ENCODE measurements around the gene ISOC1.

Gene ISOC1

DNA sequence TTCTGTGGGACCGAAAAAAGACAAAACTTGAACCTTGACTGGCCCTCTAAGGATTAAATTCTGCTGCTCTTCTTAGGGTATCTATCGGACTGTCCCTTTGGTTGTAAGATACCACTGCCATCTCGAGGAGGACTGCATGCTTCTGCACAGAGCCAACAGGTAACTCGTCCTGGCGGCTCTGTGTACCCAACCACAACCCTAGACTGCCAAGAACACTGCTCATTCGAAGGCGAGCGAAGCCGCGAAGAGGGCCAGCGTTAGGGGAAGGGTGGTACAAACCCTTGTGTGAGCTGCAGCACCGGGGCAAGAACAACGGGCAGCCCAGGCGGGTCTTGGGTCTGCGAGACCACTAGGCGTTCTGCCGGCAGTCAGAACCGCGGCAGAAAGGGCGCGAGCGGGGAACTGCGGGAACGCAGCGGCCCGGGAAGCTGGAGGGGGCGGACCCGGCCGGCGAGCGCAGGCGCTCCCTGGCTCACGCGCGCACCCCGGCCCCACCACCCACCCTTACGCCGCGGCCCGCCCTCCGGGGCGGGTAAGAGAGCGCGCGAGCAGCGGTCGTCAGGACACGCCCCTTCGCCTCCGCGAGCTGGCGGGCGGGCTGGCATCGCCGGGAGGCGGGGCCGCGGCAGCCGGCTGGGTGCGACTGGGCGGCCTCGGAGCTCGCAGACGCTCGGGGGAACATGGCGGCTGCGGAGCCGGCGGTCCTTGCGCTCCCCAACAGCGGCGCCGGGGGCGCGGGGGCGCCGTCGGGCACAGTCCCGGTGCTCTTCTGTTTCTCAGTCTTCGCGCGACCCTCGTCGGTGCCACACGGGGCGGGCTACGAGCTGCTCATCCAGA lies at the start of gene ISOC1:
ISOC1 (plus strand) TSS at position 663 of the 837 bp plus-strand sequence; CDS start at position 681, 18 bp downstream.
- peak; percentile 35 for DNase-seq (ENCODE audit: low read depth)

DNA sequence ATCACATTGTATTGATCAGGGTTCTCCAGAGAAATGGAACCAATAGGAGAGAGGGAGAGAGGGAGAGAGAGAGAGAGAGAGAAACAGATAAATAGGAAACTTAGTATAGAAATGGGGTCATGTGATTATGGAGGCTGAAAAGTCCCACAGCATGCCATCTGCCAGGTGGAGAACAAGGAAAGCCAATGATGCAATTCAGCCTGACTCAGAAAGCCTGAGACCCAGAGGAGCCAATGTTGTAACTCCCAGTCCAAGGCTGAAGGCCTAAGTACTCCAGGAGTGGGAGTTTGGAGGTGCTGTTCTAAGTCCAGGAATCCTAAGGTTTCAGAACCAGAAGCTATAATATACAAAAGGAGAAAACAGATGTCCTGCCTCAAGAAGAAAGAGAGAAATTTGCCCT lies 48.4 kb upstream of the ISOC1 start:
- DNase-seq (ENCODE audit: low read depth), result no peak

DNA sequence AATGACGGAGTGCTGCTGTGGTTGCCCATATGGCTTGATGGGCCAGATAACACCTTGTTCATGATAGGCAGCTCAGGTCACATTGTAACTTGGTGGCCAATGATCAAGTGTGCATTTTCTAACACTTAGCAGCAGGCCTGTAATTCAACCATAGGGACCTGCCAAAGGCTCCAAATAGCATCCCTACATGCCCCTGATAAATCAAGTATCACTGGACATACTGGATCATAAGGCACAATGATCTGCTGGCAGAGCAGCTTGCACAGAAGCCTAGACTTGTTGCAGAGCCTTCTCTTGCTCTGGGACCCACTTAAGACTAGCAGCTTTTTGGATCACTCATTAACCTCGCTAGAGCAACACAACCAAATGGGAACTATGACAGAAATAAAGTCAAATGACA lies 46.0 kb upstream of the ISOC1 start:
- no peak for DNase-seq (ENCODE audit: low read depth)

DNA sequence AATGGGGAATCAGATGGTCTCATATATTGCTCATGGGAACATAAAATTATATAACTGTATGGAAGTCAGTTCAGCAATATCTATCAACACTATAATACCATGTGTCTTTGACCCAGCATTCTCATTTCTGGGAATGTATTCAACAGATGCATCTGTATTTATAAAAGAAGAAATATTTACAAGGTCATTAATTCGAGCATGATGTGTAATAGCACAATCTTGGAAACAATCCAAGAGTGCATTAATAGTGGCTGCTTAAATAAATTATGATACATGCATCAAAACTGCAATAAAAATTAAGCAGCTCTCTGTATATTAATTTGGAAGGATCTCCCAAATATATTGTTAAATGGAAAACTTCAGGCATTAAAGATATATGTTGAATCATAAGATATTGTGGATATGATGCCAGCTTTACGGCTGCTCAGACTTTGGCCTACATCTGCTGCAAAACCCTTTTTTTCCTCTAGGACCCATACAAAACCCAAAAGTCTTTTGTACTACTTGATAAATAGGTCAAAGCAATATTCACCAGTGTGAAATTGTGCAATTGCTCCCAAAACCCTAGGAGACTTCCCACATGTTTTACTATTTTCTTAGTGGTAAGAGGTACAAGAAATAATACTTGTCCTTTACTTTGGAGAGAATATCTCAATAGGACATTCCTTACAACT lies 45.3 kb upstream of the ISOC1 start:
- no peak for DNase-seq (ENCODE audit: low read depth)

DNA sequence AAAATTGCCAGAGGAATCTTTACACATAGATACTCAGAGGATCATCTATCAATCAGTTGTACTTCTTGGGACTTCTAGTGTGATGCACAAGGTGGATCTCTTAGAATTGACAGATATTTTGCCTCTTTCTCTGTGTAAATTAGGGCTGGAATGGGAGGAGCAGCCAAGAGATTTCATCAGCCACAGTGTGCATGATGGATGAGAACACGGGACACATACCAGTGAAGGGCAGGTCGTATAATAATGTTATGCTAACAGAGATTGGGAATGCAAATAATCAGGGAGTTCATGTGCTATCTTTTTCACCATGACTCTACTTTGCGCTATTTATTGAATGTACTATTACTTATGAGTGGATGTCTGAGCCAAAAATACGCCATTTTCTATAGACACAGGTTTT lies 43.3 kb upstream of the ISOC1 start:
- no peak for DNase-seq (ENCODE audit: low read depth)

DNA sequence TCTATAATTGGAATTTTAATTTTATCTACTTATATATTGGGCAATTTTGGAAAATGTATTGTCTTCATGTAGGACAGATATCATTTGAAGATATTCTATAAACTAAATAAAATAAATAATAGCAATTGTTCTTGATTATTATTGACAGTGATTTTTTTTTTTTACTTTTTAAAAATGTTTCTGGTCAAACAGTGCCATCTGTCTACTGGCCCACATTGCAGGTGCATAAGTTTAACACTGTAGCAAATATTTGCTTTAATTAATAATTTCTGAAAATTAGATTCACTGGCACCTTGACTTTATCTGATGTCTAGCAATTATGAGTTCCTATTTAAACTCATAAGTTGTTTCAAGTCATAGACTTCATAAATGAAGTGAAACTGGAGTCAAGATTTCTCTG lies 41.1 kb upstream of the ISOC1 start:
- DNase-seq (ENCODE audit: low read depth), result no peak

DNA sequence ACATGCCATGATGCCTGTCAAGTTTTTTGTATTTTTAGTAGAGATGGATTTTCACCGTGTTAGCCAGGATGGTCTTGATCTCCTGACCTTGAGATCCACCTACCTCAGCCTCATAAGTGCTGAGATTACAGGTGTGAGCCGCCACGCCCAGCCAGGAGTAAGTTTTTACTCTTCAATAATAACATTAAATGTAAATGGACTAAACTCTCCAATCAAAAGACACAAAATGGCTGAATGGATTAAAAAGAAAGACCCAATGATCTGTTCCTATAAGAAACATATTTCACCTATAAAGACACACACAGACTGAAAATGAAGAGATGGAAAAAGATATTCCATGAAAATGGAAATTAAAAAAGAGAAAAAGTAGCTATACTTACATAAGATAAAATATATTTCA lies 37.2 kb upstream of the ISOC1 start:
- no peak for DNase-seq (ENCODE audit: low read depth)

DNA sequence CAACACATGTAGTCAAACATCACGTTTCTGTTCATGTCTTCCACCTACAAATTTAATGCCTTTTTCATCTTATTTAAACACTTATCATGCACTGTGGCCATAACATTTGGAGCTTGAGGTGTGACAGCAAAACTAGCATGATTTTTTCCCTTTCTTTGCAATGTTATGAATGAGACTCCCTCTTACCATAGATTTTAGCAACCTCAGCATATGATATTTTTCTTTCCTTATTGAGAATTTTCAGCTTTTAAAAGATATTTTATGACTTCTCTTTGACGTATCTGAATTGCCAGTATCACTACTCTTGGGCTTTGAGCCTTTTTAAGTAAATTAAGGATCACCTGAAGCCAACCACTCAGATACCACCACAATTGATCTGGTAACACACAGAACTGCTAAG lies 32.7 kb upstream of the ISOC1 start:
- DNase-seq (ENCODE audit: low read depth), result no peak

DNA sequence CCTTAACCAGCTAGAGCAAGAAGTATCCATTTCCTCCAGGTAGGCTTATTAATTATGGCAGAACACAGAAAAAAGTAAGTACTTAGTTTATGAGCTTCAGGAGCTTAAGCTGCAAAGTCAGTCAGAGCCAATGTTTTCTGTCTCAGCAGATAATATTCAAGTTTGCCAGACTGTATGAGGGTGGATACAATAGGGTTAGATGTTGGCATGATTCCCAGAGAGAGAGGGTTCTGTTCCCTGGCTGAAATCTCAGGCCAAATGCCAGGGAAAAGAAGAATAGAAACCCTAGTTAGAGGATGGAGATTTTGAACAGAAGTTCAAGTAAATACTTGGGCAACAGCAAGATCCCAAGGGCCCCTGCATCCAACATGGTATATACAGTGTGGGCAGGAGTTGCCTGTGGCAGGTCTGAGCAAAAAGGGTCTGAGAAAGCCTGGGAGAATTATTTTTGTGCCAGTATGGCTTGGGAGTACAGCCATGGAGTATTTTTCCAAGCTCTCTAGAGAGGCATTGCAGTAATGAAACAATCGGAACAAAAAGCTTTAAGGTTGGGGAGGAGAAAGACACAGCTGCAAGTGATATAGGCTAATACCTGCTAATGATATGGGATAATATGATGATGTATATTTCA lies 31.0 kb upstream of the ISOC1 start:
- DNase-seq (ENCODE audit: low read depth), result no peak

DNA sequence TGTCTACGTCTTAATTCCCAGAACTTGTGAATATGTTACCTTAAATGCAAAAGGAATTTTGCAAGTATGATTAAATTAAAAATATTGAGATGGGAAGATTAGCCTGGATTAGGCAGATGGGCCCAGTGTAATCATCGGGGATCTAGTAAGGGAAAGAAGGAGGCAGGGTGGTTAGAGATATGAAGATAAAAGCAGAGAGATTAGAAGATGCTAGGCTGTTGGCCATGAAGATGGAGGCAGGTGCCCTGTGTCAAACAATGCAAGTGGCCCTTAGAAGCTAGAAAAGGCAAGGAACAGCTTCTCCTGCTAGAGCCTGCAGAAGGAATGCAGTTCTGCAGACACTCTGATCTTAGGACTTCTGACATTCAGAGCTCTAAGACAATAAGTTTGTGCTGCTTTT lies 28.8 kb upstream of the ISOC1 start:
- no peak for DNase-seq (ENCODE audit: low read depth)

DNA sequence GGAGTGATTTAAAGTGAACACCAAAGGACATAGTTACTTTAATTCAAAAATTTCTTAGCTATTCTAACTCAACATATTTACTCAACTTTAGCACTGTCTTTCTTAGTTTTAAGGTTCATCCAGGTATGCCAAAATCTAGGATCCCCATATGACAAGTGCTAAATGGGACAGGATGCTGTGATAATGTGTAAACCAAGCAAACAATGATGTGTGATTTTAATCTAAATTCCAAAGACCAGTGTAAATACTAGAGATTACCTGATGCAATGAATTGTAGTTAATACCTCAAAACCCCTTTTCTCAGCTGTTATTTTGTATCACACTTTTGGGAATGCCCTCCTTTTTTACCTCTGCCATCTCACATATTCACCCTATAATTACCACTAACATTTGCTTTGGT lies 26.8 kb upstream of the ISOC1 start:
- no peak for DNase-seq (ENCODE audit: low read depth)

DNA sequence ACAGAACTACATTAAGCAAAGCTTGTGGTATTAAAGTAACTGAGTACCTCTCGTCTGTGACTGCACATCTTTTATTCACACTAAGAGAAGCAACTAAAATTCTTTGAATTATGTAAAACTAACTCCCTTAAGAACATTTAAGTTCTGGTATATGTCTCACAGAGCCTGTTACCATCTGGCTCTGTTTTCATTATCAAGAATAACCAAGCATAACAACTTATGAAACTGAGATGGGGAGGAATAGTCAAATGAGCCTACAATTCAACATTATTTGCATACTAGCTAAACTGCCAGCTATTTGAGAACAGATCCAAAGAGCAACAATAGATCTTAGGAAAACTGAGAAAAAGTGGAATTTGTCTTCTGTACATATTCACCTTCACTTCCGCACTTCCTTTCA lies 25.3 kb upstream of the ISOC1 start:
- DNase-seq (ENCODE audit: low read depth), result no peak

DNA sequence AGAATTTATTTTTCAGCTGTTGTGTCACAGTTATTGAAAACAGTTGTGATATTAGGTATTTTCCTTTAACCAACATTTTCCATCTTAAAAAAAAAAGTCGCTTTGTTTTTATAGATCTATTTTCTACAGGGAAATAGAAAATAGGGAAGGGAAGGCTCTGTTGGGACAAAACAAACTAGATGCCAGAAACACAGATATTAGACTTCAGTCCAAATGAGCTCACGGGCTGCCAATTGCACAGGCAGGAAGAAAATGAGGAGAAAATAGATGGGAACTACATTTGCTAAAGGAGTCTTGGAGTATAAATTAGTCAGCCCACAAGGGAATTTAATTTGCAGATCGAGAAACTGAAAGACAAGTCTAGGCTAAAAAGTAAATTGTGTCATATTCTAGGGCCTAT lies 21.4 kb upstream of the ISOC1 start:
- no peak for DNase-seq (ENCODE audit: low read depth)

DNA sequence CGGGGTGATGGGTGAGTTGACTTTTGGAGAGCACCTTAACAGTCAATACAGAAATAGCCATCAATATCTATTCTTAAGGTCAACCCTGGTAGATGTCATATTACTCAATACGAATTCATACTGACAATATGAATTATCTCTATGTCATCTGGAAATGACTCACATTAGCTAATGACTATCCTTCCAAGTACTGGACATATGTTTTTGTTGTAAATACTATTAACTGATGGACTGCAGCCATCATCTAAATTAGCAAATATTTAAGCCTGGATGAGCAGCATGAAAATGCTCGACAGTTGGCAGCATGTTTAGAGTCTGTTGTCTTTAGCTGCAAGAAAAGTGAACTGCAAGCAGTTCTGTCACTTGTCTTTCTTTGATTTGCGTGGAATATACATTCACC lies 19.6 kb upstream of the ISOC1 start:
- no peak for DNase-seq (ENCODE audit: low read depth)

DNA sequence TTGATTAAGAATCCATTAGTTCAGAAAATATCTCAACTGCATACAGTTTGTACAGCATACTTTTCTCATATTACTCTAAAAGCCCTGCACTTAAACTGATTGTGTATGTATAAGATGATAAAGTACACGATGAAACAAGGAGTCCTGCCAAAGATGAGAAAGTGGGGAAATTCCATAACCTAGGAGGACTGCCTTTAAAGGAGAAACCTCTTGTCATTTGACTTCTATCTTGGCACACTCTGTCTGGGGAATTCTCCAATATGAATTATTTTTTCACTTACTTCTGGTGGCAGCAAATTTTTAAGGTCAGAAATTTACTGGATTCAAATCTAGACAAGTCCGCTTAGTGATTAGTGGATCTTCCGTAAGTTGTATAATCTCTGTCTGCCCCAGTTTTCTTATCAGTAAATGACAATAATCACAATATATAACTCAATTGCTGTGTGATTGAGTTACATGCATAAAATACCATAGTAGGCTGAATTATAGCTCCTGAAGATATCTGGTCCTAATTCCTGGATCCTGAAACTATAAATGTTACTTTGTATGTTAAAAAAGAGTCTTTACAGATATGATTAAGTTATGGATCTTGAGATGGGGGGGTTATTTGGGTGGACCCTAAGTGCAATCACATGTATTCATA lies 17.0 kb upstream of the ISOC1 start:
- no peak for DNase-seq (ENCODE audit: low read depth)

DNA sequence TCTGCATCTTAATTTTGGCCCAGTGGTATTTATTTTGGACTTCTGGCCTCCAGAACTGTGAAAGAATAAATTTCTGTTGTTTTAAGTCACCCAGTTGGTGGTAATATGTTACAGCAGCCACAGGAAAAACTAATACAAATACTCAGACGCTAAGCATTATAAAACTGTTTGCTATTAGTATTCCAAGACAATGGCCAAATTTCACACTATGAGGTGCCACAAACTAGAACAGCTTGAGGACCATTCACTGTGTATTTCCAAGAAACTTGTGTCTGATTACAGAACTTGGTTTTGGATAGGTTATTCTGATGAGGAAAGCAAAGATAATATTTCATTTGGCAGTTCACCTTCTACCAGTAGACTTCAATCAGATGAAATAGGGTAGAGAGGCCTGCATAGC lies 16.3 kb upstream of the ISOC1 start:
- no peak for DNase-seq (ENCODE audit: low read depth)

DNA sequence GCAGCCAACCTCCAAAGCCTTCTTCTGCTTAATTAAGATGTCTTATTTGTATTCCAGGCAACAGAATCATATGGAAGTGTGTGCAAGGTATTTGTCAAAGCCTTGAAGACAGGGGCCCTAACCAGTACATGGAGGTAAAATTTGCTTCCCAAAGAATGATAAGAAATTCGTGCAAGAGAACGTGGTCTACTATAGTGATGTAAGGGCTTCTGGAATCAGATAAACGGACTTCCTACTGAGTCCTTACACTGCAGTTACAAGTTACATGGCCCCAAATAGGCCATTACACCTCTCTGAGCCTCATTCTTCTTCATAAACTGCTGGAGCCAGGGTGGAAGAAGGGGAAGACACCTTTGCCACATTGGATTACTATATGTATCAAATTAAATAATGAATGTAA lies 15.9 kb upstream of the ISOC1 start:
- no peak for DNase-seq (ENCODE audit: low read depth)

DNA sequence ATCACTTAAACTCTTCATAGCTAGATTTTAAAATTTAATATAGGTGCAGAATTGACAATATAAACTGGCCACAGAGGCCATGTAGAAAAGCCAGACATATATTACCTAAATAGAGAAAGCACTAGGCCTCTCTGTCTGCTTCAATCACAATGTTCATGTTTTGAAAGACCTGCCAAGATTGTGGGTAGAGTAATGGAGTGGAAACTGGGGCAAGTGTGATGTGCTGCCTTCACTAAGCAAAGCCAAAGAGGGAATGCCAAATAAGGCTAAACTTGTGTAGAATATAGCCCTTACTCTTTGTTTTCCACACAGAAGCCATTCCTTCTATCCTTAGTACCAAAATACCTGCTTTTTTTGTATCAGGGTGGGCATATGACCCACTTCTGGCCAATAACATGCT lies 15.1 kb upstream of the ISOC1 start:
- no peak for DNase-seq (ENCODE audit: low read depth)

DNA sequence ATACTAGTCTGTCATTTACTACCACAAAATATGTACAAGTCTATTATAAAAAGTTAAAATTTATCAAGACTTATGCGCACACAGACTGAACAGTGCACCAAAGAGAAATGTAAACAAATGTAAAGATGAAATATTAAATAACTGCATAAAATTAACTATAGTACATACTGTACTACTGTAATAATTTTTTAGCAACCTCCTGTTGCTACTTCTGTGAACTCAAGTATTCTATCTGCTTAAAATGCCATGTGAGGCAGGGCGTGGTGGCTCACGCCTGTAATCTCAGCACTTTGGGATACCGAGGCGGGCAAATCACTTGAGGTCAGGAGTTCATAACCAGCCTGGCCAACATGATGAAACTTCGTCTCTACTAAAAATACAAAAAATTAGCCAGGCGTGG lies 13.8 kb upstream of the ISOC1 start:
- no peak for DNase-seq (ENCODE audit: low read depth)

DNA sequence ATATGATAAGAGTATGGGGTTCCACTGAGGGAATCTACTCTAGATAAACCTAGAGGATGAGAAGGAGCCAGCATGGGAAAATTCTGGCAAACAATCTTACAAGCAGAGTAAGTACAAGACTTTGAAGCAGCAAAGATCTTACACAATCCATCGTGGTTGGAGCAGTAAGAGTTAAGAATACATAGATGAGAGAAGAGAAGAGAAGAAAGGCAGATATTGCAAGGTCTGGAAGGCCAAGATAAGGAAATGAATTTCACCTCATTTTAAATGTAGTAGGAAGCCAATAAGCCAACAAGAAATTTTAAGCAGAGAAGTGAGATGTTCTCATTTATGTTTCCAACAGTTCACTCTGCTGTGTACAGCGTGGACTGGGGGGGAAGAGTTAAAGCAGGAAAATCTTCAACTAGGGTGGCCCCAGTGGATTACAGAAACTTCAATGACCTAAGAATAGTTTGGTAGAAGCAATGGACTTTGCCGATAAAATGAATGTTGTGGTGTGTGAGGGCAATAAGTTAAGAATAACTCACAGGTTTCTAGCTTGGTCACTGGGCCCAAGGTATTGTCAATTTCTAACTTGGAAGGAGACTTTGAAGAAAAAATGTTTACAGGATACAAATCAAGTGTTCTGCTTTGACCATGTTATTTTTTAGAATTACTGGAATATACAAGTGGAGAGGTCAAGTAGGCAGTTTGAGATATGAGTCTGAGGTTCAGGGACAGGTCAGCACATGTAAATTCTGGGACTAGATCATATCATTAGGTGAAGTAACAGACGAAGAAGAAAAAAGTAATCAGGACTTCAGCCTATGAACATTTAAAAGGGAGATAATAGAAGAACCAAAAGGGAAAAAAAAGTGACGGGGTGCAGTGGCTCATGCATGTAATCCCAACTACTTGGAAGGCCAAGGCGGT lies 12.1 kb upstream of the ISOC1 start:
- no peak for DNase-seq (ENCODE audit: low read depth)
